DMS53 (cell line): ENCODE results near the gene OR10G8.

Experiments used
- DNase-seq: peaks from one replicate; lab custom pipeline; 2025; lab: John Stamatoyannopoulos, UW

OR10G8 gene

GRCh38 chr11:124077266-124077665, 50.7 kb downstream of the OR10G8 start:
- DNase-seq = no peak

GRCh38 chr11:124078591-124078990, 52.0 kb downstream of the OR10G8 start:
- no peak for DNase-seq

- no peak for DNase-seq
Measured at GRCh38 chr11:124079631-124080326, 53.2 kb downstream of the OR10G8 start.
